ENCODE measurements around the gene POLR2M. TPM values are rescaled to one million over a fixed set of nuclear protein-coding genes. Genes with fewer than 3 reads are reported as not detected.

POLR2M gene
- polyA plus RNA-seq, 1 experiment, result 126 TPM

DNA sequence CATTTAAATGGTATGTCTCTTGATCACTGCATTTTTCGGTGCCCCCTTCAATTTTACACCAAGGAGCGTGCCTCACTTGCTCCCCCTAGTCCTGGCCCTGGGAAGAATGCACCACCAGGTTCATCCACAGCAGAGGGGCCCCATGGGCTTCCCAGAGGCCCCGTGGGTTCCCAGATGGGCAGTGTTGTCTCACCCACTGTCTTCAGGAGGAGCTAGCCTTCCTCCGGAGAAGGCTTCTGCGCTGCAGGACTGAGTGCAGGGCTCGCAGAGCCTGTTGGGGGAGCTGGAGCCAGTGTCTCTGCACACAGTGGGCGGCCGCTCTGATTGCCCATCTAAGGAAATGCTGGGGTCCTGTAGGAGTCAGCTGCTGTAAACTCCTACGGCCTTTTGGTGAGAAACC lies 45.9 kb downstream of the POLR2M start:
- CTCF ChIA-PET, result interaction anchor here (0.8 to 14.2 kb wide), 15 partner anchors 9 to 429 kb away, joined by 3 to 230 read pairs (median 4); partner anchors contain the start of gene ALDH1A2
- Histone ChIP-seq H3K4me3 (ENCODE audit: low read depth, low read length) (no peak overlapping the region), H3K27me3 (ENCODE audit: control insufficient read depth, insufficient read depth, low read length) (no peaks in the 10 kb centered on the region), H3K36me3 (ENCODE audit: control insufficient read depth, insufficient read depth, low read length) (no peaks in the 10 kb centered on the region)
- DNase-seq (ENCODE audit: low read depth), result no peak
- POLR2A ChIA-PET, result no interaction called here
- TF ChIP-seq, protein P1, sequence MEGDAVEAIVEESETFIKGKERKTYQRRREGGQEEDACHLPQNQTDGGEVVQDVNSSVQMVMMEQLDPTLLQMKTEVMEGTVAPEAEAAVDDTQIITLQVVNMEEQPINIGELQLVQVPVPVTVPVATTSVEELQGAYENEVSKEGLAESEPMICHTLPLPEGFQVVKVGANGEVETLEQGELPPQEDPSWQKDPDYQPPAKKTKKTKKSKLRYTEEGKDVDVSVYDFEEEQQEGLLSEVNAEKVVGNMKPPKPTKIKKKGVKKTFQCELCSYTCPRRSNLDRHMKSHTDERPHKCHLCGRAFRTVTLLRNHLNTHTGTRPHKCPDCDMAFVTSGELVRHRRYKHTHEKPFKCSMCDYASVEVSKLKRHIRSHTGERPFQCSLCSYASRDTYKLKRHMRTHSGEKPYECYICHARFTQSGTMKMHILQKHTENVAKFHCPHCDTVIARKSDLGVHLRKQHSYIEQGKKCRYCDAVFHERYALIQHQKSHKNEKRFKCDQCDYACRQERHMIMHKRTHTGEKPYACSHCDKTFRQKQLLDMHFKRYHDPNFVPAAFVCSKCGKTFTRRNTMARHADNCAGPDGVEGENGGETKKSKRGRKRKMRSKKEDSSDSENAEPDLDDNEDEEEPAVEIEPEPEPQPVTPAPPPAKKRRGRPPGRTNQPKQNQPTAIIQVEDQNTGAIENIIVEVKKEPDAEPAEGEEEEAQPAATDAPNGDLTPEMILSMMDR (IDR thresholded peaks at IDR 0.05; ENCODE audit: insufficient read depth, low read depth, low read length), result peak; percentile 23; the same call in 1 of the 2 replicates

DNA sequence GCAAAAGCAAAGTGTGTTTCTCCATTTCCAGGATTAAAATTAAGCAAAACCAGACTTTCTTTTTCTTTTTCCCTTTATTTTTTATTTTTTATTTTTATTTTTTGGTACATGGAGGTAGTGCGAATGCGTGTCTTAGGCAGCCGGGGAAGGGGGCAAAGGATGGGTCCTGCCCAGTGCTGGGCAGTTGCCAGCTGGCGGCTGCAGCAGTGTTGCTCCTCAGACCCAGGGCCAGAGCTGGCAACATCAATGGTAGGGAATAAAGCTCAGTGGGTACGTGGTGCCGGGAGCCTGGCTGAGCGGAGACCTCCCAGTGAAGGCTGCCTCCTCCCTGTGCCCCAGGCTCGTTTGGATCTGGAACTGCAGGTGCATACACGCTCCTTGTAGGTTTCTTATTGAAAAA lies 46.3 kb downstream of the POLR2M start:
- no peaks in the 10 kb centered on the region for H3K36me3 ChIP-seq (ENCODE audit: control insufficient read depth, insufficient read depth, low read length)
- DNase-seq (ENCODE audit: low read depth), result no peak
- no peak overlapping the region for H3K4me3 ChIP-seq (ENCODE audit: low read depth, low read length)
- TF ChIP-seq, protein P1 (IDR thresholded peaks at IDR 0.05; ENCODE audit: insufficient read depth, low read depth, low read length), result no peak
- ChIA-PET CTCF (interaction anchor here (0.8 to 14.2 kb wide), 12 partner anchors 9 to 429 kb away, joined by 3 to 230 read pairs (median 8); partner anchors contain the start of gene ALDH1A2), POLR2A (no interaction called here)
- no peaks in the 10 kb centered on the region for H3K27me3 ChIP-seq (ENCODE audit: control insufficient read depth, insufficient read depth, low read length)

DNA sequence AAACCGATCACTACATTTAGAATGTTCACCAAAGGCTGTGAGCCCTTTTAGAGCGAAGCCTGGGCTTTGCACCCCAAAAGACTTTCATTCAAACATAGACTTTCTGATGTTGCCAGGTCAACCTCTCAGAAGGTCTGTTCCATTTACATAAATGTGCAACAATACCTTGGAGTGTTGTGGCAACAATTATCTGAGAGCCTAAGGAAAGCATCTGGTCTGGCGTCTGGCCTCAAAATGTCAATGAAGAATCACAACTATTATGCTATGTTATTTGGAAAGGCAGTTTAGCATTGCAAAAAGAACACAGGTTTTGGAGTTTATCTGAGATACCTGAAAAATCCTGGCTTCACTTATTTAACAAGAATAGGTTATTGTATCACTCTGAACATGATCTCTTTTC lies 50.0 kb downstream of the POLR2M start:
- TF ChIP-seq, protein P1 (IDR thresholded peaks at IDR 0.05; ENCODE audit: insufficient read depth, low read depth, low read length), result no peak
- Histone ChIP-seq H3K27me3 (ENCODE audit: control insufficient read depth, insufficient read depth, low read length) (no peaks in the 10 kb centered on the region), H3K36me3 (ENCODE audit: control insufficient read depth, insufficient read depth, low read length) (no peaks in the 10 kb centered on the region), H3K4me3 (ENCODE audit: low read depth, low read length) (no peak overlapping the region)
- DNase-seq (ENCODE audit: low read depth), result no peak
- CTCF ChIA-PET, result interaction anchor here (1.5 kb wide), 1 partner anchor 104 kb away, joined by 5 read pairs; no protein-coding TSS in a partner anchor
- POLR2A ChIA-PET, result no interaction called here

DNA sequence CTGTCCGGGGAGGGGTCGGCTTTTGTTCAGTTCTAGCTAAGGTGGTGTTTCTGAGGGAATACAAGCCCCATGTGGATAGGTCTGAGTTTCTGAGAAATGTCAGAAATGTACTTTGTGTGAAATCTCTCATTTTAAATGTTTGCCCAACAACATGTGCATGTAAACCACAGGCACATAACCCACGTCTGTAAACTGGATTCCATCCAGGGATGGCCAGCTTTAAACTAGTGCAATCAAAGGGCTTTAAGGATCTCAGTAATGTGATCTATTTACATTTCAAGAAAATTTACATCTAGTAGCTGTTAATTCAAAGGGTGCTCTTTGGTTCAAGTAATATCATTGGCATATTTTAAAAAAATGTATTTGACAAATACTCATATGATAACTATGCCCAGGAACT lies 52.0 kb downstream of the POLR2M start:
- ChIA-PET CTCF (interaction anchor here (0.6 to 2.4 kb wide), 7 partner anchors 11 to 424 kb away, joined by 3 to 14 read pairs (median 8); no protein-coding TSS in a partner anchor), POLR2A (no interaction called here)
- TF ChIP-seq, protein P1 (IDR thresholded peaks at IDR 0.05; ENCODE audit: insufficient read depth, low read depth, low read length), result no peak
- no peaks in the 10 kb centered on the region for H3K36me3 ChIP-seq (ENCODE audit: control insufficient read depth, insufficient read depth, low read length)
- no peaks in the 10 kb centered on the region for H3K27me3 ChIP-seq (ENCODE audit: control insufficient read depth, insufficient read depth, low read length)
- no peak overlapping the region for H3K4me3 ChIP-seq (ENCODE audit: low read depth, low read length)
- no peak for DNase-seq (ENCODE audit: low read depth)

DNA sequence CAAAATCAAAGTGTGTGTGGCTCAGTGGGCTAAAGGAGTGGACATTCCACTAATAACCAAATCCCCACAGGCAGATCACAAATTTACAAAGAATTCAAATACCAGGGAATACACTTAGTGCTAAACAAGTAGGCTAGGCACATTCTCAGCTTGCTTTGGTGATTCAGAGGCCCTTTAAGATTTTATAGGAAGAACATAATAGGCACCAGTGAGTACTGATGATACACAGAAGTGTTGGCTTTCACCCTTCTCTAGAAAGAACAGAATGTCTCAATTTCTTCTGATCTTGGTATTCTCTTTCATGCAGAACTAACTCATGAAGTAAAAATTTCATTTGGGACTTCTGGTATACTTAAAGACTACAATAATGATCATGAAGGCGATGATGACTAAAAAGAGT lies 55.0 kb downstream of the POLR2M start:
- POLR2A ChIA-PET, result no interaction called here
- DNase-seq (ENCODE audit: low read depth), result peak; percentile 37
- no peaks in the 10 kb centered on the region for H3K27me3 ChIP-seq (ENCODE audit: control insufficient read depth, insufficient read depth, low read length)

More for the DNA sequence above, 55.0 kb downstream of the POLR2M start:
- CTCF ChIA-PET, result interaction anchor here (0.9 to 2.7 kb wide), 5 partner anchors 10 to 422 kb away, joined by 3 to 15 read pairs (median 3); no protein-coding TSS in a partner anchor
- Histone ChIP-seq H3K4me3 (ENCODE audit: low read depth, low read length) (no peak overlapping the region), H3K36me3 (ENCODE audit: control insufficient read depth, insufficient read depth, low read length) (no peaks in the 10 kb centered on the region)
- TF ChIP-seq, protein P1 (IDR thresholded peaks at IDR 0.05; ENCODE audit: insufficient read depth, low read depth, low read length), result no peak

All from BJ (cell line).